HCT116 (cell line): ENCODE results near the gene BTD. TPM values are rescaled to one million over a fixed set of nuclear protein-coding genes. Genes with fewer than 3 reads are reported as not detected.

Source experiments
- ATAC-seq: fragments of 200-7000 bp; cut with Tn5 transposase; 2 replicates; pipeline ENCODE4 v1.9.1; 2020; ENCODE audit warnings: mild to moderate bottlenecking, moderate library complexity
- BruUV-seq: library from RNA; stranded (reverse); fragments of 400-500 nt; replicated peaks from 2 replicates; lab custom pipeline; 2021; lab: Mats Ljungman, UMichigan
- CTCF ChIA-PET: fragments of 300-600 bp; sonication (Branson Sonifier 250); formaldehyde crosslinking; loops from one replicate; lab custom pipeline; 2021; ENCODE audit warnings: antibody characterized with exemption; lab: Charles Lee
- POLR2A ChIA-PET: fragments of 300-600, 350-600 bp; sonication (Branson Sonifier 250); formaldehyde crosslinking; loops from one replicate; lab custom pipeline; 2021; ENCODE audit warnings: antibody characterized with exemption; lab: Charles Lee
- RAD21 ChIA-PET, 2 experiments: fragments of 300-600 bp; sonication (Branson Sonifier 250); formaldehyde crosslinking; loops; one replicate each; lab custom pipeline; 2023; ENCODE audit warnings: low total read pairs in 2 of 2; ENCODE audit not compliant: uncharacterized antibody in 2 of 2, unreplicated experiment in 2 of 2, low non-redundant PET in 1 of 2; lab: Charles Lee
- DNase-seq: peaks from one replicate; pipeline ENCODE4 v3.0.0-alpha.2; 2010; ENCODE audit warnings: low read depth, low spot score
- H2AFZ ChIP-seq: fragments of 200-600 bp; shearing (Covaris generic), sonication (generic); 2 replicates; pipeline ENCODE4 v1.6.1; 2017; ENCODE audit warnings: low read depth, mixed run types, mixed read lengths, antibody characterized with exemption, low read length; ENCODE audit not compliant: poor library complexity, severe bottlenecking
- H3K27ac ChIP-seq: 2 replicates; pipeline ENCODE4 v1.5.1; 2012; ENCODE audit warnings: low read depth, low read length
- H3K27me3 ChIP-seq: fragments of 200-600 bp; sonication (generic); 2 replicates; pipeline ENCODE4 v1.6.1; 2016; ENCODE audit warnings: mixed run types, low read length, mixed read lengths; ENCODE audit not compliant: insufficient read depth
- H3K36me3 ChIP-seq, 2 experiments: fragments of 200-500 bp in 1 of 2; fragments of 200-600 bp in 1 of 2; sonication (Bioruptor generic) in 1 of 2; sonication (generic) in 1 of 2; 2 replicates each; pipeline versions ENCODE4 v1.5.1 to v1.6.1; 2014 to 2016; ENCODE audit warnings: low read length in 2 of 2, inconsistent platforms in 1 of 2, mixed read lengths in 1 of 2, mixed run types in 1 of 2; ENCODE audit not compliant: insufficient read depth in 2 of 2, control insufficient read depth in 1 of 2
- H3K4me1 ChIP-seq, 2 experiments: fragments of 200-600 bp in 1 of 2; sonication (generic) in 1 of 2; 2 replicates each; pipeline versions ENCODE4 v1.5.1 to v1.6.1; 2012 to 2017; ENCODE audit warnings: low read length in 2 of 2, inconsistent platforms in 1 of 2, mild to moderate bottlenecking in 1 of 2, mixed read lengths in 1 of 2, mixed run types in 1 of 2, moderate library complexity in 1 of 2; ENCODE audit not compliant: insufficient read depth in 2 of 2, control insufficient read depth in 1 of 2
- H3K4me2 ChIP-seq: fragments of 200-600 bp; sonication (generic); 2 replicates; pipeline ENCODE4 v1.6.1; 2017; ENCODE audit warnings: mixed run types, low read length, mixed read lengths
- H3K4me3 ChIP-seq, 2 experiments: fragments of 200-600 bp in 1 of 2; sonication (generic) in 1 of 2; replicated peaks in 1 of 2; 2 replicates each; pipeline ENCODE4 v1.5.1; 2011 to 2016; ENCODE audit warnings: low read length in 2 of 2, control low read depth in 1 of 2, low read depth in 1 of 2, mild to moderate bottlenecking in 1 of 2, mixed read lengths in 1 of 2, mixed run types in 1 of 2
- H3K79me2 ChIP-seq: fragments of 200-600 bp; sonication (generic); 2 replicates; pipeline ENCODE4 v1.6.1; 2017; ENCODE audit warnings: mild to moderate bottlenecking, mixed run types, low read length, moderate library complexity, mixed read lengths; ENCODE audit not compliant: insufficient read depth
- H3K9ac ChIP-seq: fragments of 200-600 bp; sonication (generic); 2 replicates; pipeline ENCODE4 v1.6.1; 2016; ENCODE audit warnings: low read length, mixed read lengths
- H3K9me2 ChIP-seq: fragments of 200-600 bp; sonication (generic), shearing (Covaris generic); 2 replicates; pipeline ENCODE4 v1.6.1; 2017; ENCODE audit warnings: mixed run types, mild to moderate bottlenecking, moderate library complexity; ENCODE audit not compliant: insufficient read depth
- H3K9me3 ChIP-seq, 2 experiments: fragments of 200-500 bp in 1 of 2; fragments of 200-600 bp in 1 of 2; sonication (Bioruptor generic) in 1 of 2; sonication (generic) in 1 of 2; 2 replicates each; pipeline ENCODE4 v1.6.1; 2014 to 2017; ENCODE audit warnings: low read length in 2 of 2, mixed read lengths in 2 of 2, inconsistent platforms in 1 of 2, low read depth in 1 of 2, mild to moderate bottlenecking in 1 of 2, mixed run types in 1 of 2, moderate library complexity in 1 of 2; ENCODE audit not compliant: control insufficient read depth in 1 of 2, insufficient read depth in 1 of 2
- H4K20me1 ChIP-seq: fragments of 200-600 bp; sonication (generic), shearing (Covaris generic); 2 replicates; pipeline ENCODE4 v1.6.1; 2017; ENCODE audit warnings: mixed run types, mild to moderate bottlenecking, moderate library complexity; ENCODE audit not compliant: insufficient read depth
- CEBPB ChIP-seq: IDR thresholded peaks from 2 replicates; pipeline ENCODE4 v1.6.1; 2012; ENCODE audit warnings: low read depth
- CTCF ChIP-seq, 3 experiments: fragments of 200-600 bp in 1 of 3; sonication (generic) in 1 of 3; IDR thresholded peaks in 2 of 3; conservative IDR thresholded peaks in 1 of 3; 2 replicates each; pipeline ENCODE4 v1.5.1; 2012 to 2017; ENCODE audit warnings: low read depth in 2 of 3, low read length in 2 of 3, antibody characterized with exemption in 1 of 3, borderline replicate concordance in 1 of 3, control low read depth in 1 of 3, mild to moderate bottlenecking in 1 of 3, mixed read lengths in 1 of 3, mixed run types in 1 of 3, moderate library complexity in 1 of 3; ENCODE audit not compliant: insufficient read depth in 1 of 3
- EZH2phosphoT487 ChIP-seq: fragments of 200-600 bp; IDR thresholded peaks from 2 replicates; pipeline ENCODE4 v1.6.1; 2018; ENCODE audit warnings: antibody characterized with exemption, borderline replicate concordance
- SIN3A ChIP-seq: IDR thresholded peaks from 2 replicates; pipeline ENCODE4 v1.6.1; 2012; ENCODE audit warnings: low read depth
- ZBTB33 ChIP-seq: IDR thresholded peaks from 2 replicates; pipeline ENCODE4 v1.6.1; 2011; ENCODE audit warnings: mild to moderate bottlenecking, low read length, moderate library complexity; ENCODE audit not compliant: insufficient replicate concordance; ENCODE audit errors: extremely low read depth
- ZFX ChIP-seq: fragments of 450-650 bp; IDR thresholded peaks from 2 replicates; pipeline ENCODE4 v1.6.1; 2017
- intact Hi-C: fragments of 100-400 bp; cut with micrococcal nuclease; formaldehyde crosslinking; loops from 2 replicates; pipeline ENCODE4 v1.10.0; 2022
- total RNA-seq: library from RNA; stranded (reverse); gene quantifications from one replicate; pipeline ENCODE4 v1.2.1, GENCODE V29; 2021; ENCODE audit not compliant: unreplicated experiment

BTD gene
- total RNA-seq, 1 experiment from 2014 or later, result 5.0 TPM

- RAD21 ChIA-PET, result no interaction called here
These were observed 53.3 kb downstream of the BTD start for GRCh38 chr3:15654891-15655290.

More at GRCh38 chr3:15654891-15655290, 53.3 kb downstream of the BTD start:
- no TSS peak for BruUV-seq
- Histone ChIP-seq H3K9me2 (no peaks in the 10 kb centered on the region), H4K20me1 (no peaks in the 10 kb centered on the region), H3K4me1 (0 out of 4 replicates have a peak, but pooled peaks cover 0 to 5% of the 10 kb centered on the region in 2 experiments), H2AFZ (no peak overlapping the region), H3K27me3 (no peaks in the 10 kb centered on the region), H3K27ac (no peak overlapping the region), H3K4me2 (no peak overlapping the region), H3K36me3 (no peaks in the 10 kb centered on the region), H3K79me2 (no peaks in the 10 kb centered on the region), H3K4me3 (no peak overlapping the region), H3K9me3 (peaks cover 3 to 4% of the 10 kb centered on the region in 2 experiments; a peak in 1 of 4 replicates), H3K9ac (no peak overlapping the region)
- TF ChIP-seq ZBTB33 (no peak), SIN3A (no peak), CTCF (IDR thresholded peaks at IDR 0.05 in 2 of 3, conservative IDR thresholded peaks at IDR 0.05 in 1 of 3; ENCODE audit: borderline replicate concordance in 1 of 3, insufficient read depth in 1 of 3, low read depth in 2 of 3, low read length in 2 of 3) (no peak), CEBPB (no peak), ZFX (no peak), EZH2phosphoT487 (no peak)
- CTCF ChIA-PET, result no interaction called here
- intact Hi-C loops, result no loop called here
- POLR2A ChIA-PET, result no interaction called here
- no peak for ATAC-seq
- no peak for DNase-seq
